Upper lobe of right lung (tissue), 1 donor: ENCODE data around the gene CDC20. TPM values are rescaled to one million over a fixed set of nuclear protein-coding genes. Genes with fewer than 3 reads are reported as not detected.

Experiments
- ATAC-seq: fragments of 200-7000 bp; cut with Tn5 transposase; one replicate; pipeline ENCODE4 v1.9.1; 2020; ENCODE audit warnings: mild to moderate bottlenecking, moderate library complexity
- DNase-seq: peaks from one replicate; pipeline ENCODE4 v3.0.0-alpha.2; 2020
- H3K27ac ChIP-seq: fragments of 200-600 bp; one replicate; pipeline ENCODE4 v1.8.0; 2022
- H3K27me3 ChIP-seq: fragments of 200-600 bp; one replicate; pipeline ENCODE4 v1.8.0; 2022; ENCODE audit warnings: mild to moderate bottlenecking
- H3K36me3 ChIP-seq: fragments of 200-600 bp; one replicate; pipeline ENCODE4 v1.8.0; 2022
- H3K4me1 ChIP-seq: fragments of 200-600 bp; one replicate; pipeline ENCODE4 v1.8.0; 2022
- H3K4me3 ChIP-seq: fragments of 200-600 bp; one replicate; pipeline ENCODE4 v1.8.0; 2022; ENCODE audit warnings: mild to moderate bottlenecking
- H3K9me3 ChIP-seq: fragments of 200-600 bp; one replicate; pipeline ENCODE4 v1.8.0; 2022
- CTCF ChIP-seq: fragments of 200-600 bp; IDR thresholded peaks from one replicate; pipeline ENCODE4 v1.8.0; 2022; ENCODE audit warnings: antibody characterized with exemption
- intact Hi-C: fragments of 100-400 bp; cut with DNase I; formaldehyde crosslinking; loops from one replicate; pipeline ENCODE4 v1.11.0; 2022
- total RNA-seq: library from RNA; stranded (reverse); fragmentation: NEBNext Ultra II Directional; extraction: Animal tissue kit (Norgen Biotek cat#: 25700); gene quantifications from one replicate; pipeline ENCODE4 v1.2.1, GENCODE V29; 2021
- donor health status: DM: no; HTN: yes; CAD: no; lungs with severe emphysema.

Gene CDC20
- total RNA-seq, 1 donor from 2014 or later = 1.8 TPM

GRCh38 chr1:43379476-43379875, 20.7 kb downstream of the CDC20 start:
- TF ChIP-seq CTCF = no peak
- no peak overlapping the region for H3K27ac ChIP-seq
- peaks cover 37% of the 10 kb centered on the region for H3K36me3 ChIP-seq
- H3K9me3 ChIP-seq = no peaks in the 10 kb centered on the region
- H3K4me1 ChIP-seq = peaks cover 7% of the 10 kb centered on the region
- ATAC-seq (no peak), DNase-seq (no peak)
- H3K4me3 ChIP-seq = no peak overlapping the region
- H3K27me3 ChIP-seq = no peaks in the 10 kb centered on the region
- intact Hi-C loops = no loop called here

- no peak for TF ChIP-seq CTCF
- H3K4me3 ChIP-seq = no peak overlapping the region
- DNase-seq = no peak
- intact Hi-C loops = no loop called here
- no peak overlapping the region for H3K27ac ChIP-seq
- peaks cover 7% of the 10 kb centered on the region for H3K4me1 ChIP-seq
- peak; percentile 84 for ATAC-seq
- H3K9me3 ChIP-seq = no peaks in the 10 kb centered on the region
- H3K36me3 ChIP-seq = peaks cover 58% of the 10 kb centered on the region
- H3K27me3 ChIP-seq = no peaks in the 10 kb centered on the region
Measured at GRCh38 chr1:43381612-43382011, 22.8 kb downstream of the CDC20 start.

GRCh38 chr1:43382027-43382779, 23.4 kb downstream of the CDC20 start:
- TF ChIP-seq CTCF = no peak
- Histone ChIP-seq H3K4me3 (no peak overlapping the region), H3K27ac (no peak overlapping the region), H3K4me1 (peaks cover 7% of the 10 kb centered on the region), H3K27me3 (no peaks in the 10 kb centered on the region), H3K9me3 (no peaks in the 10 kb centered on the region), H3K36me3 (peaks cover 64% of the 10 kb centered on the region)
- intact Hi-C loops = no loop called here
- peak; percentile 11 for ATAC-seq
- DNase-seq = no peak

DNA sequence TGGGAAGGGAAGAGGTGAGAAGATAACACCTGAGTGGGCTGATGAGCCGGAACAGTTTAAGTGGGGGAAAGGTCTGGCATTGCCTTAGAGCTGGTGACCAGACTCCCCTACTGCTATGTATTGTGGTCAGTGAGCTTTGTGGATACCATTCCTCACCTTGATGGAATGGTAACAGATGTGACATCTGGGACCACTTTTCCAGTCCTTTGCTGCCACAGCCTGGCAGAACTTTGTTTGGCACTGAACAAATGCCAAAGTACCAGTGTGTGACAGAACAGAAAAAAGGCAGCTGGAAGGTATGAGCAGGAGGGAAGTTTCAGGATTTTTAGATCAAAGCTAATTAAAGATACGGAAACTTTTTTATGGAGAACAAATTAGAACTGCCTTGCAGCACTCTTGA, 24.7 kb downstream of the CDC20 start:
- no peaks in the 10 kb centered on the region for H3K27me3 ChIP-seq
- no peak overlapping the region for H3K27ac ChIP-seq
- H3K4me3 ChIP-seq = no peak overlapping the region
- DNase-seq (no peak), ATAC-seq (no peak)
- H3K9me3 ChIP-seq = no peaks in the 10 kb centered on the region
- H3K4me1 ChIP-seq = peaks cover 14% of the 10 kb centered on the region
- intact Hi-C loops = no loop called here
- peaks cover 69% of the 10 kb centered on the region for H3K36me3 ChIP-seq
- no peak for TF ChIP-seq CTCF

- intact Hi-C loops = no loop called here
- H3K4me1 ChIP-seq = peaks cover 29% of the 10 kb centered on the region
Measured at GRCh38 chr1:43386676-43387075, 27.9 kb downstream of the CDC20 start.

More at GRCh38 chr1:43386676-43387075, 27.9 kb downstream of the CDC20 start:
- no peaks in the 10 kb centered on the region for H3K9me3 ChIP-seq
- H3K27ac ChIP-seq = no peak overlapping the region
- TF ChIP-seq CTCF = no peak
- no peak for DNase-seq
- ATAC-seq = no peak
- H3K27me3 ChIP-seq = no peaks in the 10 kb centered on the region
- peaks cover 60% of the 10 kb centered on the region for H3K36me3 ChIP-seq
- no peak overlapping the region for H3K4me3 ChIP-seq
